B cell (primary cell): ENCODE data around the gene LCN2. TPM values are rescaled to one million over a fixed set of nuclear protein-coding genes. Genes with fewer than 3 reads are reported as not detected.

ENCODE experiments used
- ATAC-seq: fragments of 200-7000 bp; cut with Tn5 transposase; one replicate; pipeline ENCODE4 v1.10.0; 2021; ENCODE audit warnings: low read depth, mild to moderate bottlenecking, moderate number of reproducible peaks, moderate library complexity
- CTCF ChIA-PET: fragments of 350-600 bp; sonication (Branson Sonifier 250); formaldehyde crosslinking; loops from one replicate; lab custom pipeline; 2021; ENCODE audit warnings: antibody characterized with exemption, inconsistent platforms; lab: Charles Lee
- POLR2A ChIA-PET: fragments of 350-600 bp; sonication (Branson Sonifier 250); formaldehyde crosslinking; loops from one replicate; lab custom pipeline; 2021; ENCODE audit warnings: antibody characterized with exemption; lab: Charles Lee
- DNase-seq: peaks from one replicate; pipeline ENCODE4 v3.0.0; 2013
- H2AFZ ChIP-seq: 2 replicates; pipeline ENCODE4 v1.6.1; 2012; ENCODE audit warnings: mild to moderate bottlenecking, low read depth, low read length; ENCODE audit not compliant: insufficient read depth, poor library complexity, severe bottlenecking
- H3K27ac ChIP-seq, 2 donors: 1 replicate in 1 of 2; 2 replicates in 1 of 2; pipeline ENCODE4 v1.5.1; 2012 to 2013; ENCODE audit warnings: low read length in 2 of 2, mild to moderate bottlenecking in 2 of 2, moderate library complexity in 1 of 2
- H3K27me3 ChIP-seq, 4 experiments: fragments of 200-600 bp in 1 of 4; sonication (generic) in 1 of 4; replicated peaks in 1 of 4; 1 replicate in 2 of 4; 2 replicates in 2 of 4; pipeline versions ENCODE4 v1.6.1 to v1.7.0; 2013 to 2016; ENCODE audit warnings: low read length in 3 of 4, mild to moderate bottlenecking in 2 of 4, mixed read lengths in 1 of 4, moderate library complexity in 1 of 4; ENCODE audit not compliant: insufficient read depth in 4 of 4, control insufficient read depth in 3 of 4; ENCODE audit errors: control extremely low read depth in 1 of 4
- H3K36me3 ChIP-seq, 2 experiments: replicated peaks in 1 of 2; 1 replicate in 1 of 2; 2 replicates in 1 of 2; pipeline versions ENCODE4 v1.6.1 to v1.7.1; 2013; ENCODE audit warnings: low read length in 1 of 2; ENCODE audit not compliant: insufficient read depth in 2 of 2, control insufficient read depth in 1 of 2; ENCODE audit errors: control extremely low read depth in 1 of 2, extremely low read depth in 1 of 2
- H3K4me1 ChIP-seq, 2 donors: fragments of 200-600 bp in 1 of 2; sonication (generic) in 1 of 2; 1 replicate in 1 of 2; 2 replicates in 1 of 2; pipeline versions ENCODE4 v1.5.1 to v1.6.1; 2013 to 2017; ENCODE audit warnings: low read length in 2 of 2; ENCODE audit not compliant: control insufficient read depth in 2 of 2, insufficient read depth in 2 of 2
- H3K4me2 ChIP-seq: replicated peaks from 2 replicates; pipeline ENCODE3; 2012; ENCODE audit warnings: mild to moderate bottlenecking, low read depth, low read length; ENCODE audit not compliant: poor library complexity, severe bottlenecking
- H3K4me3 ChIP-seq, 5 experiments: fragments of 200-600 bp in 1 of 5; sonication (generic) in 1 of 5; 1 replicate in 3 of 5; 2 replicates in 2 of 5; pipeline versions ENCODE4 v1.5.1 to v1.7.0; 2011 to 2016; ENCODE audit warnings: low read length in 4 of 5, mild to moderate bottlenecking in 4 of 5, low read depth in 2 of 5, control low read depth in 1 of 5, moderate library complexity in 1 of 5; ENCODE audit not compliant: insufficient read depth in 1 of 5; ENCODE audit errors: control extremely low read depth in 1 of 5, extremely low read depth in 1 of 5
- H3K79me2 ChIP-seq: fragments of 200-600 bp; sonication (generic); one replicate; pipeline ENCODE4 v1.6.0; 2016; ENCODE audit warnings: low read length; ENCODE audit not compliant: control insufficient read depth, insufficient read depth
- H3K9ac ChIP-seq: fragments of 200-600 bp; sonication (generic); 2 replicates; pipeline ENCODE4 v1.6.1; 2017; ENCODE audit warnings: mild to moderate bottlenecking, low read length, moderate library complexity
- H3K9me3 ChIP-seq, 3 donors: one replicate each; pipeline versions ENCODE4 v1.6.1 to v1.7.1; 2013; ENCODE audit warnings: low read length in 2 of 3; ENCODE audit not compliant: control insufficient read depth in 2 of 3, insufficient read depth in 1 of 3; ENCODE audit errors: control extremely low read depth in 1 of 3
- H4K20me1 ChIP-seq: 2 replicates; pipeline ENCODE4 v1.6.0; 2012; ENCODE audit warnings: mild to moderate bottlenecking, low read length; ENCODE audit not compliant: insufficient read depth, control insufficient read depth, poor library complexity, severe bottlenecking
- H3K27ac Mint-ChIP-seq: one replicate; pipeline ENCODE4 v1.8.0; 2021; ENCODE audit warnings: mixed read lengths
- H3K27me3 Mint-ChIP-seq: one replicate; pipeline ENCODE4 v1.8.0; 2021; ENCODE audit warnings: mixed read lengths
- H3K4me1 Mint-ChIP-seq: one replicate; pipeline ENCODE4 v1.8.0; 2021; ENCODE audit warnings: mixed read lengths
- H3K4me3 Mint-ChIP-seq: one replicate; pipeline ENCODE4 v1.8.0; 2021; ENCODE audit warnings: mixed read lengths
- H3K9me3 Mint-ChIP-seq: one replicate; pipeline ENCODE4 v1.8.0; 2022; ENCODE audit warnings: mixed read lengths; ENCODE audit not compliant: insufficient read depth
- CTCF ChIP-seq: fragments of 200-600 bp; IDR thresholded peaks from one replicate; pipeline ENCODE4 v1.8.0; 2022; ENCODE audit warnings: antibody characterized with exemption, mild to moderate bottlenecking
- EZH2 ChIP-seq: IDR thresholded peaks from 2 replicates; pipeline ENCODE4 v1.6.1; 2012; ENCODE audit warnings: borderline replicate concordance, low read depth, mild to moderate bottlenecking, moderate library complexity, low read length; ENCODE audit not compliant: insufficient read depth, poor library complexity, severe bottlenecking
- WGBS: methylation state at CpG from one replicate; pipeline ENCODE4 v1.1.5; 2013; ENCODE audit warnings: missing lambda C conversion rate; ENCODE audit not compliant: insufficient coverage; 5-methylcytosine and 5-hydroxymethylcytosine counted together
- intact Hi-C: fragments of 100-400 bp; cut with micrococcal nuclease; formaldehyde crosslinking; loops from one replicate; pipeline ENCODE4 v1.10.0; 2022
- polyA plus RNA-seq: library from polyadenylated mRNA; depleted of rRNA; stranded (reverse); fragments of >200 nt; gene quantifications from 2 replicates; pipeline ENCODE4 v1.2.3, GENCODE V29; 2012
- total RNA-seq, 2 donors: library from RNA; stranded (reverse); fragments of 120-200 nt in 1 of 2; gene quantifications; 1 replicate in 1 of 2; 2 replicates in 1 of 2; pipeline versions ENCODE4 v1.2.3 to v1.2.4, GENCODE V29; 2013 to 2022

The LCN2 gene
- total and polyA plus RNA-seq, 2 donors (not counting 1 experiment from before 2014, with no cell fraction given) = not detected

GRCh38 chr9:128117613-128118471 is 31.4 kb upstream of the LCN2 start:
- CTCF ChIA-PET = interaction anchor here (0.6 to 5.7 kb wide), 29 partner anchors 10 to 183 kb away, joined by 3 to 49 read pairs (median 4); partner anchors contain the start of genes DPM2, EEIG1 and PTGES2
- Histone ChIP-seq H2AFZ (no peak overlapping the region), H3K4me1 (peaks cover 37 to 42% of the 10 kb centered on the region in 2 donors), H3K4me3 (no peak overlapping the region), H3K36me3 (peaks cover 0 to 24% of the 10 kb centered on the region in 2 experiments), H4K20me1 (peaks cover 6% of the 10 kb centered on the region), H3K4me2 (peak overlapping the region; percentile 43), H3K79me2 (peaks cover 8% of the 10 kb centered on the region), H3K9me3 (peaks cover 0 to 6% (median 0%) of the 10 kb centered on the region in 3 donors), H3K27me3 (no peaks in the 10 kb centered on the region), H3K27ac (no peak overlapping the region), H3K9ac (no peak overlapping the region)
- DNase-seq = peak; percentile 94
- POLR2A ChIA-PET = interaction anchor here (0.6 to 1.2 kb wide), 3 partner anchors 109 to 140 kb away, joined by 3 to 8 read pairs (median 6); no protein-coding TSS in a partner anchor
- 19% methylated on average over 27 of the region's 27 CpGs for WGBS
- intact Hi-C loops = loop anchor here (1.0 to 5.0 kb wide), 7 partner anchors 9 to 175 kb away; partner anchors contain the start of genes NAIF1 and PTGES2
- H3K9me3 Mint-ChIP-seq = no peaks in the 10 kb centered on the region
- peak; percentile 52 for ATAC-seq
- peak overlapping the region; percentile 78 for H3K27ac Mint-ChIP-seq
- peak; percentile 100 for TF ChIP-seq CTCF
- no peak for TF ChIP-seq EZH2
- H3K27me3 Mint-ChIP-seq = no peaks in the 10 kb centered on the region
- H3K4me3 Mint-ChIP-seq = no peak overlapping the region
- H3K4me1 Mint-ChIP-seq = peaks cover 38% of the 10 kb centered on the region
